ENCODE results near the gene SULT1B1.

SULT1B1 gene

GRCh38 chr4:69684804-69685203 lies 75.6 kb downstream of the SULT1B1 start:
- no peak for DNase-seq
